K562 (cell line): Measurements from ENCODE around the gene MXRA7. TPM values are rescaled to one million over a fixed set of nuclear protein-coding genes. Genes with fewer than 3 reads are reported as not detected.
A peak's percentile ranks its signal among the peaks of the same experiment; 100 is the strongest.

ENCODE experiments used
- ATAC-seq: fragments of 200-7000 bp; cut with Tn5 transposase; 3 replicates; pipeline ENCODE4 v1.9.1; 2020; ENCODE audit warnings: moderate library complexity
- BruUV-seq: library from RNA; stranded (reverse); fragments of 400-500 nt; replicated peaks from 2 replicates; lab custom pipeline; 2021; lab: Mats Ljungman, UMichigan
- CTCF ChIA-PET: fragments of 300-600 bp; formaldehyde crosslinking; extraction: SDS; loops from one replicate; lab custom pipeline; 2021; ENCODE audit warnings: low intra/inter-chr PET ratio; lab: Yijun Ruan, JAX
- POLR2A ChIA-PET: fragments of 300-600, 350-650 bp; sonication (Branson Sonifier 250); formaldehyde crosslinking; extraction: SDS; loops from one replicate; lab custom pipeline; 2021; ENCODE audit warnings: antibody characterized with exemption, inconsistent platforms; lab: Yijun Ruan, JAX
- DNase-seq, 4 experiments: peaks; one replicate each; pipeline versions ENCODE4 v3.0.0 to v3.0.0-alpha.2; 2011 to 2018; ENCODE audit warnings: low spot score in 3 of 4, mixed read lengths in 3 of 4; ENCODE audit errors: extremely low read depth in 1 of 4
- FAIRE-seq: peaks from 2 replicates; lab custom pipeline; 2011; peaks lifted over from hg19 to GRCh38; lab: Jason Lieb, UNC
- H2AFZ ChIP-seq: 2 replicates; pipeline ENCODE4 v1.6.0; 2011; ENCODE audit warnings: low read depth, low read length, control low read depth, inconsistent platforms
- H3K27ac ChIP-seq: fragments of 200-600 bp; 3 replicates; pipeline ENCODE4 v1.8.0; 2011; ENCODE audit warnings: low read depth, mild to moderate bottlenecking, control low read depth, inconsistent platforms, low read length, moderate library complexity, mixed read lengths; ENCODE audit errors: extremely low read depth
- H3K27me3 ChIP-seq, 2 experiments: fragments of 300-600 bp in 1 of 2; 2 replicates in 1 of 2; 3 replicates in 1 of 2; pipeline versions ENCODE4 v1.6.0 to v1.8.0; 2011; ENCODE audit warnings: inconsistent platforms in 2 of 2, low read length in 2 of 2, mild to moderate bottlenecking in 1 of 2, mixed read lengths in 1 of 2, moderate library complexity in 1 of 2; ENCODE audit not compliant: control insufficient read depth in 2 of 2, insufficient read depth in 2 of 2
- H3K36me3 ChIP-seq: fragments of 300-600 bp; 3 replicates; pipeline ENCODE4 v1.8.0; 2011; ENCODE audit warnings: mild to moderate bottlenecking, low read length, inconsistent platforms; ENCODE audit not compliant: control insufficient read depth, insufficient read depth
- H3K4me1 ChIP-seq, 2 experiments: fragments of 200-600 bp in 1 of 2; replicated peaks in 1 of 2; 2 replicates in 1 of 2; 3 replicates in 1 of 2; pipeline versions ENCODE4 v1.5.1 to v1.8.0; 2011; ENCODE audit warnings: inconsistent platforms in 2 of 2, low read length in 2 of 2, mild to moderate bottlenecking in 1 of 2, mixed read lengths in 1 of 2, moderate library complexity in 1 of 2; ENCODE audit not compliant: control insufficient read depth in 2 of 2, insufficient read depth in 2 of 2
- H3K4me2 ChIP-seq: 2 replicates; pipeline ENCODE4 v1.6.1; 2011; ENCODE audit warnings: low read length, control low read depth, inconsistent platforms, mixed read lengths; ENCODE audit not compliant: insufficient read depth
- H3K4me3 ChIP-seq: fragments of 200-600 bp; sonication (generic), shearing (Covaris generic); 2 replicates; pipeline ENCODE4 v1.5.1; 2016; ENCODE audit warnings: control low read depth, inconsistent platforms
- H3K79me2 ChIP-seq: fragments of 200-600 bp; 3 replicates; pipeline ENCODE4 v1.8.0; 2011; ENCODE audit warnings: low read length, inconsistent platforms; ENCODE audit not compliant: control insufficient read depth, insufficient read depth
- H3K9ac ChIP-seq, 2 experiments: 2 replicates each; pipeline versions ENCODE4 v1.6.0 to v1.6.1; 2011; ENCODE audit warnings: low read depth in 2 of 2, low read length in 2 of 2, control low read depth in 1 of 2, inconsistent platforms in 1 of 2, mild to moderate bottlenecking in 1 of 2, mixed read lengths in 1 of 2; ENCODE audit not compliant: insufficient read depth in 1 of 2
- H3K9me1 ChIP-seq: one replicate; pipeline ENCODE4 v1.6.0; 2011; ENCODE audit warnings: inconsistent platforms, mild to moderate bottlenecking, low read length, moderate library complexity; ENCODE audit not compliant: control insufficient read depth, insufficient read depth
- H3K9me3 ChIP-seq: replicated peaks from 2 replicates; pipeline ENCODE4 v1.5.1; 2011; ENCODE audit warnings: low read depth, low read length, inconsistent platforms; ENCODE audit not compliant: control insufficient read depth, insufficient read depth
- H4K20me1 ChIP-seq: replicated peaks from 2 replicates; pipeline ENCODE4 v1.6.1; 2011; ENCODE audit warnings: low read length, inconsistent platforms, mixed read lengths; ENCODE audit not compliant: control insufficient read depth, insufficient read depth
- BRD4 ChIP-seq: fragments of 200-600 bp; sonication (generic); IDR thresholded peaks from 2 replicates; pipeline ENCODE4 v1.6.1; 2017; ENCODE audit warnings: inconsistent platforms
- FOXK2 ChIP-seq, 2 experiments: fragments of 450-650 bp; IDR thresholded peaks in 1 of 2; conservative IDR thresholded peaks in 1 of 2; 2 replicates each; pipeline ENCODE4 v1.6.1; 2016; ENCODE audit warnings: low read depth in 2 of 2, mild to moderate bottlenecking in 1 of 2
- GTF2B ChIP-seq: IDR thresholded peaks from 2 replicates; pipeline ENCODE4 v1.6.1; 2011; ENCODE audit not compliant: insufficient read length; ENCODE audit errors: extremely low read depth
- GTF2F1 ChIP-seq: IDR thresholded peaks from 2 replicates; pipeline ENCODE4 v1.6.1; 2011; ENCODE audit warnings: low read depth, low read length, improper control_type of control experiment
- HDAC1 ChIP-seq, 2 experiments: fragments of 450-650 bp; IDR thresholded peaks; 2 replicates each; pipeline ENCODE4 v1.6.1; 2016 to 2017; ENCODE audit warnings: inconsistent platforms in 1 of 2, mild to moderate bottlenecking in 1 of 2, moderate library complexity in 1 of 2
- KDM5B ChIP-seq: fragments of 200-600 bp; sonication (generic); IDR thresholded peaks from 2 replicates; pipeline ENCODE4 v1.6.1; 2012; ENCODE audit warnings: low read depth, mild to moderate bottlenecking, moderate library complexity, low read length, control low read depth, inconsistent platforms; ENCODE audit not compliant: insufficient replicate concordance
- LARP7 ChIP-seq: fragments of 450-650 bp; IDR thresholded peaks from 2 replicates; pipeline ENCODE4 v1.6.1; 2016
- MEIS2 ChIP-seq: fragments of 450-650 bp; IDR thresholded peaks from 2 replicates; pipeline ENCODE4 v1.6.1; 2014; ENCODE audit warnings: mild to moderate bottlenecking; ENCODE audit not compliant: partially characterized antibody
- MLLT1 ChIP-seq, 2 experiments: fragments of 450-650 bp; IDR thresholded peaks; 2 replicates each; pipeline ENCODE4 v1.6.1; 2016
- NR2C2 ChIP-seq, 2 experiments: fragments of 200-800 bp in 1 of 2; sonication (Bioruptor generic) in 1 of 2; sonication (generic) in 1 of 2; formaldehyde crosslinking in 1 of 2; IDR thresholded peaks; 2 replicates each; pipeline versions ENCODE4 v1.6.1 to v1.8.0; 2016 to 2022; ENCODE audit warnings: mild to moderate bottlenecking in 1 of 2, missing compliant biosample characterization in 1 of 2, missing genetic modification characterization in 1 of 2, missing genetic modification reagents in 1 of 2
- POLR2AphosphoS5 ChIP-seq: IDR thresholded peaks from 2 replicates; pipeline ENCODE4 v1.6.1; 2011; ENCODE audit warnings: mild to moderate bottlenecking, low read depth, low read length, moderate library complexity; ENCODE audit not compliant: control insufficient read depth, insufficient read depth
- PRMT5 ChIP-seq: sonication (generic); formaldehyde crosslinking; IDR thresholded peaks from 2 replicates; pipeline ENCODE4 v1.5.0; 2020; ENCODE audit warnings: missing genetic modification reagents
- SIN3A ChIP-seq, 2 experiments: fragments of 150-350 bp in 1 of 2; IDR thresholded peaks; 2 replicates each; pipeline ENCODE4 v1.6.1; 2011 to 2016; ENCODE audit warnings: borderline replicate concordance in 2 of 2, low read depth in 2 of 2, low read length in 2 of 2, mild to moderate bottlenecking in 2 of 2, moderate library complexity in 2 of 2; ENCODE audit not compliant: control insufficient read depth in 1 of 2
- SMARCC2 ChIP-seq: fragments of 450-650 bp; IDR thresholded peaks from 2 replicates; pipeline ENCODE4 v1.6.1; 2017; ENCODE audit warnings: antibody characterized with exemption, moderate library complexity, mild to moderate bottlenecking, low read depth
- SMC3 ChIP-seq: conservative IDR thresholded peaks from 2 replicates; pipeline ENCODE4 v1.6.1; 2011; ENCODE audit warnings: low read depth, low read length, improper control_type of control experiment; ENCODE audit not compliant: insufficient read depth
- TAF1 ChIP-seq: IDR thresholded peaks from 2 replicates; pipeline ENCODE4 v1.6.1; 2011; ENCODE audit warnings: mild to moderate bottlenecking, low read length, moderate library complexity; ENCODE audit not compliant: insufficient read depth, control insufficient read depth, severe bottlenecking; ENCODE audit errors: extremely low read depth
- ZNF3 ChIP-seq: fragments of 250-450 bp; sonication (Bioruptor Pico); IDR thresholded peaks from 2 replicates; pipeline ENCODE4 v1.5.0; 2021; ENCODE audit warnings: mild to moderate bottlenecking, moderate library complexity
- ZNF449 ChIP-seq: fragments of 250-450 bp; sonication (Bioruptor Pico); IDR thresholded peaks from 2 replicates; pipeline ENCODE4 v1.8.0; 2022; ENCODE audit warnings: moderate library complexity, mild to moderate bottlenecking, inconsistent platforms
- WGBS: fragments of 100-300 bp; shearing (Covaris generic); methylation state at CpG from one replicate; pipeline ENCODE4 v1.1.6; 2016; ENCODE audit warnings: low coverage, mixed read lengths; ENCODE audit not compliant: insufficient coverage; ENCODE audit errors: missing lambda C conversion rate; 5-methylcytosine and 5-hydroxymethylcytosine counted together
- in situ Hi-C: fragments of 300-500 bp; cut with MboI; formaldehyde crosslinking; loops from 4 replicates; pipeline ENCODE4 v1.15.0; 2018; ENCODE audit warnings: inconsistent platforms, mixed read lengths
- intact Hi-C: fragments of 100-400 bp; cut with micrococcal nuclease; formaldehyde crosslinking; loops from 2 replicates; pipeline ENCODE4 v1.14.2; 2022
- polyA plus RNA-seq, 8 experiments: library from polyadenylated mRNA; depleted of rRNA in 4 of 8; stranded (reverse) in 5 of 8; unstranded in 3 of 8; fragments of >200 nt; fragmentation: Nextera tagmentation in 2 of 8; fragmentation: Illumina TruSeq in 1 of 8; extraction: Ambion mirVana in 2 of 8; extraction: Trizol in 1 of 8; gene quantifications; 2 replicates each; pipeline versions ENCODE4 v1.2.1 to v1.2.3, GENCODE V29; 2011 to 2014; ENCODE audit warnings: inconsistent platforms in 1 of 8, missing spikeins in 1 of 8
- total RNA-seq, 7 experiments: library from RNA; depleted of rRNA in 6 of 7; stranded (reverse); fragments of >200 nt in 6 of 7; fragmentation: Illumina TruSeq in 2 of 7; extraction: Trizol in 2 of 7; gene quantifications; 2 replicates each; pipeline versions ENCODE4 v1.2.1 to v1.2.3, GENCODE V29; 2011 to 2021; ENCODE audit warnings: low replicate concordance in 1 of 7

MXRA7 gene
- total and polyA plus RNA-seq, 9 of the 15 experiments (the other 6 are each of a cell fraction or from before 2014, with no cell fraction given) = 2.6 to 38.4 (median 14.3) TPM

GRCh38 chr17:76671912-76672262 lies 38.9 kb downstream of the MXRA7 start:
- FAIRE-seq = no peak
- in situ Hi-C loops (no loop called here), intact Hi-C loops (loop anchor here (5.0 kb wide), 1 partner anchor 35 kb away; no protein-coding TSS in a partner anchor)
- no peaks in the 10 kb centered on the region for H3K9me3 ChIP-seq
- H3K9ac ChIP-seq = peak overlapping the region; percentile 84 to 90; a peak in 3 of 4 replicates
- no peaks in the 10 kb centered on the region for H3K36me3 ChIP-seq
- no TSS peak for BruUV-seq
- no peaks in the 10 kb centered on the region for H4K20me1 ChIP-seq
- H3K4me2 ChIP-seq = peak overlapping the region; percentile 91
- H2AFZ ChIP-seq = peak overlapping the region; percentile 89
- CTCF ChIA-PET = no interaction called here
- H3K4me1 ChIP-seq = peaks cover 30 to 37% of the 10 kb centered on the region in 2 experiments; a peak in 4 of 5 replicates
- H3K9me1 ChIP-seq = no peaks in the 10 kb centered on the region
- 20% methylated on average over 17 of the region's 19 CpGs for WGBS
- DNase-seq = no peak
- peaks cover 7% of the 10 kb centered on the region; the same call in 2 of the 3 replicates for H3K79me2 ChIP-seq
- POLR2A ChIA-PET = interaction anchor here (0.7 to 1.9 kb wide), 12 partner anchors 10 to 116 kb away, joined by 3 to 10 read pairs (median 4); partner anchors contain the start of gene SRSF2
- peak overlapping the region; percentile 60 for H3K4me3 ChIP-seq
- H3K27ac ChIP-seq = peak overlapping the region; percentile 88
- peak; percentile 4 for ATAC-seq
- no peaks in the 10 kb centered on the region for H3K27me3 ChIP-seq
- TF ChIP-seq KDM5B = peak; percentile 47
- TF ChIP-seq NR2C2 (CRISPR knock-in tag; IDR thresholded peaks at IDR 0.05) = no peak
- 0 out of 2 replicates have a peak, but pooled peaks have one; percentile 53 for TF ChIP-seq NR2C2 (tag; IDR thresholded peaks at IDR 0.05)
- no peak for TF ChIP-seq ZNF449 (CRISPR knock-in tag)
- TF ChIP-seq TAF1 = peak; percentile 21
- TF ChIP-seq SIN3A (IDR thresholded peaks at IDR 0.05; ENCODE audit: borderline replicate concordance in 2 of 2, control insufficient read depth in 1 of 2, low read depth in 2 of 2, low read length in 2 of 2) = no peak
- TF ChIP-seq ZNF3 (CRISPR knock-in tag) = no peak
- TF ChIP-seq BRD4 = no peak
- no peak for TF ChIP-seq MEIS2
- TF ChIP-seq HDAC1 (IDR thresholded peaks at IDR 0.05) = 0 out of 4 replicates have a peak, but pooled peaks of 1 of the 2 experiments have one; percentile 12
- TF ChIP-seq MLLT1 (IDR thresholded peaks at IDR 0.05) = 0 out of 4 replicates have a peak, but pooled peaks of 1 of the 2 experiments have one; percentile 19
- TF ChIP-seq GTF2F1 = 0 out of 2 replicates have a peak, but pooled peaks have one; percentile 2
- no peak for TF ChIP-seq LARP7
- TF ChIP-seq SMARCC2 = 0 out of 2 replicates have a peak, but pooled peaks have one; percentile 37
- peak; percentile 67; the same call in 1 of the 2 replicates for TF ChIP-seq POLR2AphosphoS5
- peak; percentile 33 for TF ChIP-seq GTF2B
- 0 out of 4 replicates have a peak, but pooled peaks of 1 of the 2 experiments have one; percentile 15 for TF ChIP-seq FOXK2 (conservative IDR thresholded peaks at IDR 0.05 in 1 of 2, IDR thresholded peaks at IDR 0.05 in 1 of 2; ENCODE audit: low read depth in 2 of 2)
- TF ChIP-seq PRMT5 (CRISPR knock-in tag) = no peak
- no peak for TF ChIP-seq SMC3
